ENCODE results near the gene PDGFA.

DNA sequence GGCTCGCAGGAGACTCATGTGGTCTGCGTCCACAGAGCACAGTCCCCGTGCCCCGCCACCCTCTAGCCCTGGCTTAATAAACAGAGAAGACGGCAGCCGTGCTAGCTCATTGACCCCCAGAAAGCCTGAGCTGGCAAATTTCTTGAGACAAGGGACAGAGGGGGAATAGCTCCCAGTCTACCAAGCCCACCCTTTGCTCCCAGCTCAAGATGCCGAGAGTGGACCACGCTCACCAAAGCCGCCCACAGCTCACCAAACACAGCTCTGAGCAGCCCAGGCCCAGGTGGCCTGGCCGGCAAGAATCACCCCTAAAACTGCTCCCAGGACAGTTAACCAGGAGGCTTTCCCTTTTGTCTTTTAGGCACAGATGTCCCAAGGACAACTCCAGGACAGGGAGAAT is 5.4 kb downstream of the PDGFA start:
- TF ChIP-seq, protein P1, sequence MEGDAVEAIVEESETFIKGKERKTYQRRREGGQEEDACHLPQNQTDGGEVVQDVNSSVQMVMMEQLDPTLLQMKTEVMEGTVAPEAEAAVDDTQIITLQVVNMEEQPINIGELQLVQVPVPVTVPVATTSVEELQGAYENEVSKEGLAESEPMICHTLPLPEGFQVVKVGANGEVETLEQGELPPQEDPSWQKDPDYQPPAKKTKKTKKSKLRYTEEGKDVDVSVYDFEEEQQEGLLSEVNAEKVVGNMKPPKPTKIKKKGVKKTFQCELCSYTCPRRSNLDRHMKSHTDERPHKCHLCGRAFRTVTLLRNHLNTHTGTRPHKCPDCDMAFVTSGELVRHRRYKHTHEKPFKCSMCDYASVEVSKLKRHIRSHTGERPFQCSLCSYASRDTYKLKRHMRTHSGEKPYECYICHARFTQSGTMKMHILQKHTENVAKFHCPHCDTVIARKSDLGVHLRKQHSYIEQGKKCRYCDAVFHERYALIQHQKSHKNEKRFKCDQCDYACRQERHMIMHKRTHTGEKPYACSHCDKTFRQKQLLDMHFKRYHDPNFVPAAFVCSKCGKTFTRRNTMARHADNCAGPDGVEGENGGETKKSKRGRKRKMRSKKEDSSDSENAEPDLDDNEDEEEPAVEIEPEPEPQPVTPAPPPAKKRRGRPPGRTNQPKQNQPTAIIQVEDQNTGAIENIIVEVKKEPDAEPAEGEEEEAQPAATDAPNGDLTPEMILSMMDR (IDR thresholded peaks at IDR 0.05 in 4 of 5, conservative IDR thresholded peaks at IDR 0.05 in 1 of 5) = no peak
- TF ChIP-seq POLR2A (IDR thresholded peaks at IDR 0.05) = no peak
